GM12874 (cell line): ENCODE measurements around the gene AUH.

Experiments used
- CTCF ChIP-seq: IDR thresholded peaks from 2 replicates; pipeline ENCODE4 v1.5.1; 2011; ENCODE audit warnings: low read depth, mild to moderate bottlenecking, control low read depth, low read length, moderate library complexity; ENCODE audit not compliant: insufficient read depth

The AUH gene

GRCh38 chr9:91361291-91362050 lies at the start of gene AUH:
AUH (minus strand) TSS chr9:91361918; CDS start chr9:91361889, 29 bp downstream.
- TF ChIP-seq CTCF: no peak

GRCh38 chr9:91411096-91411771 lies 49.5 kb upstream of the AUH start:
- no peak for TF ChIP-seq CTCF

- TF ChIP-seq CTCF: no peak
Observed at GRCh38 chr9:91410161-91410560, 48.4 kb upstream of the AUH start.

- no peak for TF ChIP-seq CTCF
Observed at GRCh38 chr9:91408475-91408874, 46.8 kb upstream of the AUH start.

- TF ChIP-seq CTCF: no peak
Observed at GRCh38 chr9:91407580-91408318, 46.0 kb upstream of the AUH start.

- no peak for TF ChIP-seq CTCF
Observed at GRCh38 chr9:91405343-91406077, 43.8 kb upstream of the AUH start.
